Thyroid gland (tissue), 4 donors: ENCODE data around the gene ADAM11. TPM values are rescaled to one million over a fixed set of nuclear protein-coding genes. Genes with fewer than 3 reads are reported as not detected.

ENCODE experiments used
- DNase-seq, 2 donors: peaks; one replicate each; pipeline ENCODE4 v3.0.0-alpha.2; 2019
- H3K27ac ChIP-seq, 3 donors: fragments of 200-600 bp; sonication (generic); 1 replicate in 2 of 3; 2 replicates in 1 of 3; pipeline ENCODE4 v1.5.1; 2016 to 2019; ENCODE audit warnings: mild to moderate bottlenecking in 1 of 3, moderate library complexity in 1 of 3
- H3K27me3 ChIP-seq: fragments of 200-600 bp; sonication (generic); one replicate; pipeline ENCODE4 v1.5.1; 2019
- H3K36me3 ChIP-seq, 2 donors: fragments of 200-600 bp; sonication (generic); one replicate each; pipeline ENCODE4 v1.5.1; 2016 to 2019
- H3K4me1 ChIP-seq, 2 donors: fragments of 200-600 bp; sonication (generic); one replicate each; pipeline ENCODE4 v1.5.1; 2017 to 2019
- H3K4me3 ChIP-seq, 3 donors: fragments of 200-600 bp; sonication (generic); replicated peaks in 1 of 3; 1 replicate in 2 of 3; 2 replicates in 1 of 3; pipeline ENCODE4 v1.5.1; 2016; ENCODE audit warnings: mild to moderate bottlenecking in 1 of 3
- H3K9me3 ChIP-seq: fragments of 200-600 bp; sonication (generic); one replicate; pipeline ENCODE4 v1.5.1; 2017
- POLR2A ChIP-seq, 2 donors: fragments of 450-650 bp; IDR thresholded peaks; one replicate each; pipeline ENCODE4 v1.6.1; 2017; ENCODE audit warnings: antibody characterized with exemption in 2 of 2, mild to moderate bottlenecking in 2 of 2, moderate library complexity in 1 of 2
- WGBS, 2 donors: methylation state at CpG; one replicate each; pipeline ENCODE4 v1.1.5; 2017; 5-methylcytosine and 5-hydroxymethylcytosine counted together
- intact Hi-C: fragments of 100-400 bp; cut with DNase I; formaldehyde crosslinking; loops from one replicate; pipeline ENCODE4 v1.15.1; 2023
- total RNA-seq, 4 donors: library from RNA; depleted of rRNA; stranded (reverse); fragments of >200 nt; gene quantifications; one replicate each; pipeline ENCODE4 v1.2.3, GENCODE V29; 2016
- TF ChIP-seq, protein P1 (sequence below), 6 experiments: fragments of 200-600 bp in 3 of 6; fragments of 450-650 bp in 3 of 6; sonication (generic) in 3 of 6; IDR thresholded peaks; one replicate each; pipeline ENCODE4 v1.5.1; 2016 to 2019; ENCODE audit warnings: antibody characterized with exemption in 6 of 6, mild to moderate bottlenecking in 2 of 6, inconsistent platforms in 1 of 6, moderate library complexity in 1 of 6

The ADAM11 gene
- total RNA-seq, 4 donors from 2014 or later: 0.22 to 0.29 (median 0.27) TPM; not detected in 1

DNA sequence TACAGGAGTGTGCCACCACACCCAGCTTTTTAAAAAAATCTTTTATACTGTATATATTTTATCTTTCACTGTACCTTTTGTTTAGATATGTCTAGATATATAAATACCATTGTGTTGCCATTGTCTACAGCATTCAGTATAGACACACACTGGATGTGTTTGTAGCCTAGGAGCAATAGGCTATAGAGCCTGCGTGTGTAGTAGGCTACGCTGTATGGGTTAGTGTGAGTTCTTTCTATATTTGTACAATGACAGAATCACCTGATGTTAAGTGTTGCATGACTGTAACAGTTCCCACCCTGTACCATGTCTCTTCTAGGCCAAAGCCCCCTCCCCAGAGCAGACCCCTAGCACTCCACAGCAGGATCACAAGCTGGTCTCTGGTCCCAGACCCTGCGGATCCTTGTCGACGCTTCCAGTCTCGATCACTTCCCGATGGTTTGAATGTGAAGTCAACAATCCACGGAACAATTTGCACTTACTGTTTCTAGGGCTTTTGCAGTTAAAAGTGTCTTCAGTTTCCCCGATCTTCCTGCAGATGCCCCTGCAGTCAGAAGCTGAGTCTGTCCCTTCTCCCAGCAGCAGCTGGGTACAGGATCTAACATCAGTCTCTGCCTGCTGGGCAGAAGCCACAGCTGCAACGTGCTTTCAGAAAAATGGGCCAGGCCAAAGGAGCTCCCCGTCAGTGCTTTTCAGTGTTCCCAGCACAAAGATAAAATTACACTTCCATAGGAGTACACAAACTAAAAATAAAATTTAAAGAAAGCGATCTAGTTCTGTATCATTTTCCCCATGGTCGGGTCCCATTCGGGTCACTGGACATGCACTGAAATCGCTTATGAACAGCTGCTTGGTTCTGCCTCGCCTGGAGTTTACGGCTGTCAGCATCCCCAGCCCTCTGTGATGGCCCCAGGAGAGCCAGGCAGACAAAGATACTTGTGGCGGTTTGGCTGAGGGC, 35.4 kb downstream of the ADAM11 start:
- Histone ChIP-seq H3K27me3 (no peaks in the 10 kb centered on the region), H3K36me3 (no peaks in the 10 kb centered on the region), H3K4me1 (peaks cover 0 to 8% of the 10 kb centered on the region in 2 donors), H3K4me3 (no peak overlapping the region), H3K9me3 (no peaks in the 10 kb centered on the region), H3K27ac (peak overlapping the region in 1 of 3 donors; percentile 33)
- TF ChIP-seq, protein P1, sequence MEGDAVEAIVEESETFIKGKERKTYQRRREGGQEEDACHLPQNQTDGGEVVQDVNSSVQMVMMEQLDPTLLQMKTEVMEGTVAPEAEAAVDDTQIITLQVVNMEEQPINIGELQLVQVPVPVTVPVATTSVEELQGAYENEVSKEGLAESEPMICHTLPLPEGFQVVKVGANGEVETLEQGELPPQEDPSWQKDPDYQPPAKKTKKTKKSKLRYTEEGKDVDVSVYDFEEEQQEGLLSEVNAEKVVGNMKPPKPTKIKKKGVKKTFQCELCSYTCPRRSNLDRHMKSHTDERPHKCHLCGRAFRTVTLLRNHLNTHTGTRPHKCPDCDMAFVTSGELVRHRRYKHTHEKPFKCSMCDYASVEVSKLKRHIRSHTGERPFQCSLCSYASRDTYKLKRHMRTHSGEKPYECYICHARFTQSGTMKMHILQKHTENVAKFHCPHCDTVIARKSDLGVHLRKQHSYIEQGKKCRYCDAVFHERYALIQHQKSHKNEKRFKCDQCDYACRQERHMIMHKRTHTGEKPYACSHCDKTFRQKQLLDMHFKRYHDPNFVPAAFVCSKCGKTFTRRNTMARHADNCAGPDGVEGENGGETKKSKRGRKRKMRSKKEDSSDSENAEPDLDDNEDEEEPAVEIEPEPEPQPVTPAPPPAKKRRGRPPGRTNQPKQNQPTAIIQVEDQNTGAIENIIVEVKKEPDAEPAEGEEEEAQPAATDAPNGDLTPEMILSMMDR (IDR thresholded peaks at IDR 0.05): no peak
- no peak for TF ChIP-seq POLR2A (IDR thresholded peaks at IDR 0.05)
- WGBS, 2 donors: 78 to 79% methylated on average over 18 of the region's 18 CpGs
- intact Hi-C loops: no loop called here
- no peak for DNase-seq

DNA sequence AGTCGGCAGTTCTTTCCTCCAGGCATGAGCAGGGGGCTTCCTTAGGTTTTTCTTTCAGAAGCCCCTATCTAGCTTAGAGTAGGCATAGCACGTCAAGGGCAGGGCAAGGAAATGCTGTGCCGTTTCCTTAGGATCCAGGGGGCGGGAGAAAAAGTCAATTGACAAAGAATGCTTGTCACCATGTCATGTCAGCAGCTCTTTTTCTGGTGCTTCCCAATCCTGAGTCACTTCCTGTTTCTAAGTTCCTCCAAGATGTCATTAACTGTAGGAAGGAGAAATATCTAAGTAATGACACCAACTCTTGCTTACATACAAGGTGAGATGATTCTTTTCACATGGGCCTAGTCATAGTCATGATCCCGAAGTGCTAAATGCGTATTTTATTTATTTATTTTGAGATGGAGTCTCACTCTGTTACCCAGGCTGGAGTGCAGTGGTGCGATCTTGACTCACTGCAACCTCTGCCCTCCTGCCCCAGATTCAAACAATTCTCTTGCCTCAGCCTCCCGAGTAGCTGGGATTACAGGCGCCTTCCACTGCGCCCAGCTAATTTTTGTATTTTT, 36.1 kb downstream of the ADAM11 start:
- Histone ChIP-seq H3K4me1 (peaks cover 0 to 8% of the 10 kb centered on the region in 2 donors), H3K27ac (peak overlapping the region; percentile 18 to 33 (median 30)), H3K27me3 (no peaks in the 10 kb centered on the region), H3K9me3 (no peaks in the 10 kb centered on the region), H3K4me3 (no peak overlapping the region), H3K36me3 (no peaks in the 10 kb centered on the region)
- 59 to 64% methylated on average over 10 of the region's 10 CpGs for WGBS, 2 donors
- DNase-seq: no peak
- TF ChIP-seq, protein P1 (IDR thresholded peaks at IDR 0.05): no peak
- TF ChIP-seq POLR2A (IDR thresholded peaks at IDR 0.05): no peak
- intact Hi-C loops: no loop called here

DNA sequence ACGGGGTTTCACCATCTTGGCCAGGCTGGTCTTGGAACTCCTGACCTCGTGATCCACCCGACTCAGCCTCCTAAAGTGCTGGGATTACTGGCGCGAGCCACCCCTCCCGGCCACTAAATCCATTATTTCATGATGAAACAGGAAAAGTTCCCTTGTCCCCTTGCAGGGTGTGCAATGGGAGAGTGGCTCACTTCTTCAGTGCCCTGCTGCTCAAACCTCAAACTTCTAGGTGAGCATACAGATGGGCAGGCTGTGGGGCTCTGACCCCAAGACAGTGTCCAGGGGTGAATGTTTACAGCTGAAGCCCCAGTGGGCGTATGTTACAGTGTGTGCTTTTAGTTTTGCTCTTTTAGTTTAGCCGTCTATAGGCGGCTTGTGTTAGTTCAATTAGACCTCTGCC, 36.6 kb downstream of the ADAM11 start:
- Histone ChIP-seq H3K4me3 (no peak overlapping the region), H3K4me1 (peaks cover 0 to 8% of the 10 kb centered on the region in 2 donors), H3K27ac (peak overlapping the region; percentile 18 to 30 (median 23)), H3K9me3 (no peaks in the 10 kb centered on the region), H3K27me3 (no peaks in the 10 kb centered on the region), H3K36me3 (no peaks in the 10 kb centered on the region)
- intact Hi-C loops: no loop called here
- TF ChIP-seq POLR2A (IDR thresholded peaks at IDR 0.05): no peak
- TF ChIP-seq, protein P1 (IDR thresholded peaks at IDR 0.05): no peak
- WGBS, 2 donors: 82 to 83% methylated on average over 9 of the region's 9 CpGs
- DNase-seq: no peak

DNA sequence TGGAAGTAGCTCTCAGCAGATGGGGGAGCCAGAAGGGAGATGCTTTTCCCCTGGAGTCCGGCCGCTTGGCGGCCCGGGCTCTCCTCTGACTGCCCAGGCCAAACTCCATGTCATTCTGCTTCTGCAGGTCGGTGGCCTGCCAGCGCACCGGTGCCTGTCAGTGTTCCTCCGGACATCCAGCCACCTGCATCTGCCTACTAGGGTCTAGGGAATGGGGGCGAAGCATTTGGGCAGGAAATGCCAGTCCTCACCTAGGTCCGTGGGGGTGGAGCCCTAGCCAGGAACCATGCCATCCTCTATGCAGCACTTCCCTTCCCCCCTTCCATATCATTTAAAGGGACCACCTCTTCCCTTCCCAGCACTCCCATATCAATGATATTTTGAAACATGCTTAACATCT, 37.1 kb downstream of the ADAM11 start:
- Histone ChIP-seq H3K36me3 (no peaks in the 10 kb centered on the region), H3K4me1 (peaks cover 0 to 8% of the 10 kb centered on the region in 2 donors), H3K4me3 (no peak overlapping the region), H3K9me3 (no peaks in the 10 kb centered on the region), H3K27ac (no peak overlapping the region), H3K27me3 (no peaks in the 10 kb centered on the region)
- no peak for DNase-seq
- 71 to 73% methylated on average over 6 to 10 of the region's 10 CpGs for WGBS, 2 donors
- TF ChIP-seq, protein P1 (IDR thresholded peaks at IDR 0.05): no peak
- no peak for TF ChIP-seq POLR2A (IDR thresholded peaks at IDR 0.05)
- intact Hi-C loops: no loop called here

DNA sequence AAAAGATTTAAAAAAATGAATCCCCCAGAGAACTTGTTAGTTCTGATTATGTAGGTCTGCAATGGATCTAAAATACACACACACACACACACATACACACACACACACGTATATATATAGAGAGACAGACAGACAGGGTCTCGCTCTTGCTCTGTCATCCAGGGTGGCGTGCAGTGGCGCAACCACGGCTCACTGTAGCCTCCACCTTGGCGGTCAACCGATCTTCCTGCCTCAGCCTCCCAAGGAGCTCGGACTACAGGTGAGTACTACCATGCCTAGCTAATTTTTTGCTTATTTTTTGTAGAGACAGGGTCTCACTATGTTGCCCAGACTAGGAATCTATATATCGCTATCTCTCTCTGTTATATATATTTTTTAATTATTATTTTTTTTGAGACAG, 37.9 kb downstream of the ADAM11 start:
- no peaks in the 10 kb centered on the region for H3K27me3 ChIP-seq
- intact Hi-C loops: no loop called here
- H3K36me3 ChIP-seq: no peaks in the 10 kb centered on the region
- peaks cover 0 to 8% of the 10 kb centered on the region in 2 donors for H3K4me1 ChIP-seq
- no peaks in the 10 kb centered on the region for H3K9me3 ChIP-seq
- TF ChIP-seq POLR2A (IDR thresholded peaks at IDR 0.05): no peak
- TF ChIP-seq, protein P1 (IDR thresholded peaks at IDR 0.05): no peak
- H3K27ac ChIP-seq: no peak overlapping the region
- no peak overlapping the region for H3K4me3 ChIP-seq
- WGBS, 2 donors: 89 to 97% methylated on average over 9 of the region's 9 CpGs
- DNase-seq: no peak
